MM.1S (cell line): ENCODE measurements around the gene FBXL17.

ENCODE experiments used
- DNase-seq: peaks from one replicate; pipeline ENCODE4 v3.0.0-alpha.2; 2015
- H2AFZ ChIP-seq: fragments of 300-600 bp; sonication (generic); 2 replicates; pipeline ENCODE4 v1.6.0; 2016; ENCODE audit warnings: antibody characterized with exemption, low read length
- H3F3A ChIP-seq: fragments of 300-600 bp; sonication (generic); 2 replicates; pipeline ENCODE4 v1.6.1; 2016; ENCODE audit warnings: mild to moderate bottlenecking, antibody characterized with exemption, low read length, moderate library complexity, mixed read lengths; ENCODE audit not compliant: insufficient read depth
- H3K27ac ChIP-seq: fragments of 300-600 bp; sonication (generic); 2 replicates; pipeline ENCODE4 v1.5.1; 2016; ENCODE audit warnings: mild to moderate bottlenecking, low read length
- H3K27me3 ChIP-seq: fragments of 300-600 bp; sonication (generic); replicated peaks from 2 replicates; pipeline ENCODE4 v1.6.0; 2016; ENCODE audit warnings: low read length; ENCODE audit not compliant: insufficient read depth
- H3K36me3 ChIP-seq: fragments of 300-600 bp; sonication (generic); replicated peaks from 2 replicates; pipeline ENCODE4 v1.6.1; 2016; ENCODE audit warnings: mild to moderate bottlenecking, low read length, mixed read lengths; ENCODE audit not compliant: insufficient read depth
- H3K4me1 ChIP-seq: fragments of 300-600 bp; sonication (generic); 2 replicates; pipeline ENCODE4 v1.6.1; 2016; ENCODE audit warnings: low read length, mixed read lengths
- H3K4me2 ChIP-seq: fragments of 300-600 bp; sonication (generic); 2 replicates; pipeline ENCODE4 v1.6.0; 2016; ENCODE audit warnings: low read depth, low read length
- H3K4me3 ChIP-seq: fragments of 300-600 bp; sonication (generic); 2 replicates; pipeline ENCODE4 v1.5.1; 2016; ENCODE audit warnings: low read length, mixed read lengths
- H3K79me2 ChIP-seq: fragments of 300-600 bp; sonication (generic); 2 replicates; pipeline ENCODE4 v1.6.1; 2016; ENCODE audit warnings: mixed run types, low read length, mixed read lengths
- H3K9ac ChIP-seq: fragments of 300-600 bp; sonication (generic); 2 replicates; pipeline ENCODE4 v1.6.1; 2016; ENCODE audit warnings: low read length, mixed read lengths
- H3K9me2 ChIP-seq: fragments of 300-600 bp; sonication (generic); replicated peaks from 2 replicates; pipeline ENCODE4 v1.6.1; 2016; ENCODE audit warnings: mild to moderate bottlenecking, low read length, mixed read lengths; ENCODE audit not compliant: insufficient read depth
- H3K9me3 ChIP-seq: fragments of 300-600 bp; sonication (generic); replicated peaks from 2 replicates; pipeline ENCODE4 v1.6.1; 2016; ENCODE audit warnings: mild to moderate bottlenecking, low read length, mixed read lengths; ENCODE audit not compliant: insufficient read depth
- H4K20me1 ChIP-seq: fragments of 300-600 bp; sonication (generic); 2 replicates; pipeline ENCODE4 v1.6.1; 2016; ENCODE audit warnings: mild to moderate bottlenecking, low read length, moderate library complexity, mixed read lengths; ENCODE audit not compliant: insufficient read depth
- EZH2 ChIP-seq: fragments of 300-600 bp; sonication (generic); optimal IDR thresholded peaks from 2 replicates; pipeline ENCODE3; 2017; ENCODE audit warnings: low read depth, mild to moderate bottlenecking, antibody characterized with exemption, low read length, mixed read lengths
- EZH2phosphoT487 ChIP-seq: fragments of 300-600 bp; sonication (generic); IDR thresholded peaks from 2 replicates; pipeline ENCODE4 v1.6.1; 2018; ENCODE audit warnings: antibody characterized with exemption, low read length
- TF ChIP-seq, protein P1 (sequence below): fragments of 300-600 bp; sonication (generic); IDR thresholded peaks from 2 replicates; pipeline ENCODE4 v1.5.1; 2016; ENCODE audit warnings: antibody characterized with exemption, low read length, mixed read lengths

FBXL17 gene

DNA sequence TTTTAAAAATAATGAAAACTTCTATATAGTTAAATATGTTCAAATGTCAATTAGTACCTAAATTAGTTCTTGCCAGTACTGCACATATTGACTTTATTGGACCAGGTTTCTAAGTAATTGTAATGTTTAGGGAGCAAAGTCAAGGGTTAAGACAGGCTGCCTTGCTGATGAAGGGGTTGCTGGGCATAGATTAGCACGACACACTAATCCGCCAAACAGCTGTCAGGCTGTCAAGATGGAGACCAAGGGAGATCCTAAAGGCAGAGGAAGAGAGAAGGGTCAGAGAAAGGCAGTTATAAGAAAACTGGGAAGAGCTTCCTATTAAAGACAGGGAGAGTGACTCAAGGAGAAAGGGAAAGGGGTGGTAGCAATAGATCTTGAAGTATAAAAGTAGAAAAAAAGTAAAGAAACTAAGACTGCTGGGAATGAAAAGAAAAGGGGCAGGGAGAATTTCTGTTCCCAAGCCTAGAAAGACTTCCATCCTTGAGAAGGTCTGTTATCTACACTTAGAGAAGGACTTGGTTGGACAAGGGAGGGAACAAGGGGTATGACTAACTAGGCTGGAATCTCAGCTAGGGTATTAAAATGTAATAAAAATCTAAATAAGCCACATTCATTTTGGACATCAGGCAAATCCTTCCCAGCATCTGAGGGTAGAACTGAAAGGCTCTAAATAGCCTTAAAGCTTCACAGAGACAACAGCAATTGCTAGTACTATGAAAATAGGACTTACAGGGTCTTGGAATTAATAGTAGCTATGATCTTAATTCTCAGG is 188.7 kb downstream of the FBXL17 start:
- no peak for DNase-seq
- H3K4me1 ChIP-seq = no peaks in the 10 kb centered on the region
- H3K36me3 ChIP-seq = no peaks in the 10 kb centered on the region
- TF ChIP-seq EZH2phosphoT487 (no peak), EZH2 (no peak)
- TF ChIP-seq, protein P1, sequence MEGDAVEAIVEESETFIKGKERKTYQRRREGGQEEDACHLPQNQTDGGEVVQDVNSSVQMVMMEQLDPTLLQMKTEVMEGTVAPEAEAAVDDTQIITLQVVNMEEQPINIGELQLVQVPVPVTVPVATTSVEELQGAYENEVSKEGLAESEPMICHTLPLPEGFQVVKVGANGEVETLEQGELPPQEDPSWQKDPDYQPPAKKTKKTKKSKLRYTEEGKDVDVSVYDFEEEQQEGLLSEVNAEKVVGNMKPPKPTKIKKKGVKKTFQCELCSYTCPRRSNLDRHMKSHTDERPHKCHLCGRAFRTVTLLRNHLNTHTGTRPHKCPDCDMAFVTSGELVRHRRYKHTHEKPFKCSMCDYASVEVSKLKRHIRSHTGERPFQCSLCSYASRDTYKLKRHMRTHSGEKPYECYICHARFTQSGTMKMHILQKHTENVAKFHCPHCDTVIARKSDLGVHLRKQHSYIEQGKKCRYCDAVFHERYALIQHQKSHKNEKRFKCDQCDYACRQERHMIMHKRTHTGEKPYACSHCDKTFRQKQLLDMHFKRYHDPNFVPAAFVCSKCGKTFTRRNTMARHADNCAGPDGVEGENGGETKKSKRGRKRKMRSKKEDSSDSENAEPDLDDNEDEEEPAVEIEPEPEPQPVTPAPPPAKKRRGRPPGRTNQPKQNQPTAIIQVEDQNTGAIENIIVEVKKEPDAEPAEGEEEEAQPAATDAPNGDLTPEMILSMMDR = no peak
- H3K9me2 ChIP-seq = no peaks in the 10 kb centered on the region
- no peaks in the 10 kb centered on the region for H4K20me1 ChIP-seq
- H3K9me3 ChIP-seq = no peaks in the 10 kb centered on the region
- H3K4me3 ChIP-seq = no peak overlapping the region
- H3K79me2 ChIP-seq = no peaks in the 10 kb centered on the region
- H2AFZ ChIP-seq = no peak overlapping the region
- H3K27me3 ChIP-seq = no peaks in the 10 kb centered on the region
- H3K4me2 ChIP-seq = no peak overlapping the region
- no peaks in the 10 kb centered on the region for H3F3A ChIP-seq
- H3K27ac ChIP-seq = no peak overlapping the region
- no peak overlapping the region for H3K9ac ChIP-seq

DNA sequence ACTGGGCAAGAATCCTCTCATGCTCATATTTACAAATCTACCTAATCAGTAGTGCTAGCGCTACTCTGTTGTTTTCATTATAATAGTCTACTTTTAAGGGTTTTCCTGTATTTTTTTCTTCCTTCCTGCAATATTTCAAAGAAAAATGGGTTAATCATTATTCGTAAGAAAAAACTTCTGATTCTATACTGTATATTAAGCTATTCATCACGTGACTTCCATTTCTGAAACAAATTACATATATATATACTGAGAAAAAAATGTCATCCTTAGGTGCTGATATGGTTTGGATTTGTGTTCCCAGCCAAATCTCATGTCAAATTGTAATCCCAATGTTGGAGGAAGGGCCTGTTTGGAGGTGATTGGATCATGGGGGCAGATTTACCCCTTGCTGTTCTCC is 197.0 kb downstream of the FBXL17 start:
- no peak overlapping the region for H3K27ac ChIP-seq
- no peaks in the 10 kb centered on the region for H3K9me2 ChIP-seq
- H3K9ac ChIP-seq = no peak overlapping the region
- no peaks in the 10 kb centered on the region for H3F3A ChIP-seq
- no peak overlapping the region for H3K4me2 ChIP-seq
- H3K4me3 ChIP-seq = no peak overlapping the region
- H4K20me1 ChIP-seq = no peaks in the 10 kb centered on the region
- H3K9me3 ChIP-seq = no peaks in the 10 kb centered on the region
- no peak overlapping the region for H2AFZ ChIP-seq
- H3K36me3 ChIP-seq = no peaks in the 10 kb centered on the region
- H3K27me3 ChIP-seq = no peaks in the 10 kb centered on the region
- TF ChIP-seq EZH2phosphoT487 = no peak
- TF ChIP-seq, protein P1 = no peak
- no peak for TF ChIP-seq EZH2
- H3K4me1 ChIP-seq = no peaks in the 10 kb centered on the region
- DNase-seq = no peak
- no peaks in the 10 kb centered on the region for H3K79me2 ChIP-seq

DNA sequence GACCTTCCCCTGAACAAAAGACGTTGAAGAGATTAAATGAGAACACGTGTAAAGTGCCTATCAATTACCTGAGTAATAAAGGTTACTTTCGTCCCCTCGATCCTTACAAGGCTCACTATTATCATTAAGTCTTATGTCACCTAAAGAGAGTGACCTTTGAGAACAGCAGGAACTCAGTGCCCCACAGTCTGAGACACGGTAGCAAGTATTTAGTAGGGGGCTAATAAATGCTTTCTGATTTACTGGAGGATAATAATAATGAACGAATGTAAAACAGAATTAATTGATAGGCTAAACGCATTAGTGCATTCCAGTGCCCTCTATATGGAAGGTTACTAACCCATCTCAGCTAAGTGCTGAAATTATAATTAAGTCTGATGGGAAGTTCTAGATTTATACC is 199.9 kb downstream of the FBXL17 start:
- Histone ChIP-seq H3K9me3 (no peaks in the 10 kb centered on the region), H3K4me2 (no peak overlapping the region), H2AFZ (no peak overlapping the region), H4K20me1 (no peaks in the 10 kb centered on the region), H3K4me3 (no peak overlapping the region), H3K4me1 (no peaks in the 10 kb centered on the region), H3K9me2 (no peaks in the 10 kb centered on the region), H3K79me2 (no peaks in the 10 kb centered on the region), H3K36me3 (no peaks in the 10 kb centered on the region), H3K9ac (no peak overlapping the region), H3K27me3 (no peaks in the 10 kb centered on the region), H3K27ac (no peak overlapping the region), H3F3A (no peaks in the 10 kb centered on the region)
- TF ChIP-seq, protein P1 = no peak
- TF ChIP-seq EZH2phosphoT487 (no peak), EZH2 (no peak)
- DNase-seq = no peak
